Measurements from ENCODE around the gene DRD2. TPM values are rescaled to one million over a fixed set of nuclear protein-coding genes. Genes with fewer than 3 reads are reported as not detected.
"Not testable (repeated sequence)": the region's sequence is repeated elsewhere in the genome, so short reads cannot be mapped to it uniquely, and the experiment has no call there.

DRD2 gene
- not detected for total RNA-seq

GRCh38 chr11:113475160-113475761 lies at the start of gene DRD2:
TSS of gene DRD2 (minus strand) at chr11:113475398. CDS start at chr11:113424651, 50,747 bp downstream.
- CTCF ChIA-PET = interaction anchor here (0.6 kb wide), 1 partner anchor 20 kb away, joined by 3 read pairs; no protein-coding TSS in a partner anchor
- POLR2A ChIA-PET = no interaction called here

GRCh38 chr11:113523906-113524305 lies 48.7 kb upstream of the DRD2 start:
- CTCF ChIA-PET, POLR2A ChIA-PET: not testable (repeated sequence)

GRCh38 chr11:113521737-113522517 lies 46.7 kb upstream of the DRD2 start:
- POLR2A ChIA-PET = no interaction called here
- CTCF ChIA-PET = no interaction called here

GRCh38 chr11:113519989-113520613 lies 44.9 kb upstream of the DRD2 start:
- CTCF ChIA-PET = no interaction called here
- POLR2A ChIA-PET = no interaction called here

GRCh38 chr11:113518716-113519495 lies 43.7 kb upstream of the DRD2 start:
- ChIA-PET CTCF (no interaction called here), POLR2A (no interaction called here)

- ChIA-PET CTCF (no interaction called here), POLR2A (no interaction called here)
Observed at GRCh38 chr11:113517361-113517760, 42.2 kb upstream of the DRD2 start.

- POLR2A ChIA-PET = no interaction called here
- CTCF ChIA-PET = no interaction called here
Observed at GRCh38 chr11:113514856-113515255, 39.7 kb upstream of the DRD2 start.

- ChIA-PET CTCF (interaction anchor here (0.6 kb wide), 1 partner anchor 38 kb away, joined by 3 read pairs; no protein-coding TSS in a partner anchor), POLR2A (no interaction called here)
Observed at GRCh38 chr11:113507341-113507740, 32.1 kb upstream of the DRD2 start.

GRCh38 chr11:113506893-113507292 lies 31.7 kb upstream of the DRD2 start:
- ChIA-PET POLR2A (no interaction called here), CTCF (no interaction called here)

- POLR2A ChIA-PET = no interaction called here
- CTCF ChIA-PET = no interaction called here
Observed at GRCh38 chr11:113506461-113506860, 31.3 kb upstream of the DRD2 start.

GRCh38 chr11:113505541-113506375 lies 30.6 kb upstream of the DRD2 start:
- ChIA-PET CTCF (no interaction called here), POLR2A (interaction anchor here (0.6 kb wide), 1 partner anchor 489 kb away, joined by 3 read pairs; no protein-coding TSS in a partner anchor)

GRCh38 chr11:113505046-113505445 lies 29.8 kb upstream of the DRD2 start:
- CTCF ChIA-PET = no interaction called here
- POLR2A ChIA-PET = interaction anchor here (0.6 kb wide), 1 partner anchor 488 kb away, joined by 3 read pairs; no protein-coding TSS in a partner anchor

GRCh38 chr11:113504586-113504985 lies 29.4 kb upstream of the DRD2 start:
- ChIA-PET CTCF (no interaction called here), POLR2A (no interaction called here)

GRCh38 chr11:113504071-113504470 lies 28.9 kb upstream of the DRD2 start:
- ChIA-PET POLR2A (no interaction called here), CTCF (no interaction called here)

- CTCF ChIA-PET = no interaction called here
- POLR2A ChIA-PET = no interaction called here
Observed at GRCh38 chr11:113497066-113497910, 22.1 kb upstream of the DRD2 start.

GRCh38 chr11:113496026-113496651 lies 20.9 kb upstream of the DRD2 start:
- CTCF ChIA-PET = no interaction called here

GRCh38 chr11:113494021-113494420 lies 18.8 kb upstream of the DRD2 start:
- ChIA-PET POLR2A (no interaction called here), CTCF (no interaction called here)

More at GRCh38 chr11:113496026-113496651, 20.9 kb upstream of the DRD2 start:
- POLR2A ChIA-PET = no interaction called here

- POLR2A ChIA-PET = no interaction called here
- CTCF ChIA-PET = no interaction called here
Observed at GRCh38 chr11:113493206-113493605, 18.0 kb upstream of the DRD2 start.
